NK-92 (cell line): ENCODE data around the gene GTF3C1.
"Not testable (repeated sequence)": the region's sequence is repeated elsewhere in the genome, so short reads cannot be mapped to it uniquely, and the experiment has no call there.

ENCODE experiments used
- DNase-seq: peaks from one replicate; lab custom pipeline; 2025; ENCODE audit not compliant: unreplicated experiment; lab: John Stamatoyannopoulos, UW

Gene GTF3C1

DNA sequence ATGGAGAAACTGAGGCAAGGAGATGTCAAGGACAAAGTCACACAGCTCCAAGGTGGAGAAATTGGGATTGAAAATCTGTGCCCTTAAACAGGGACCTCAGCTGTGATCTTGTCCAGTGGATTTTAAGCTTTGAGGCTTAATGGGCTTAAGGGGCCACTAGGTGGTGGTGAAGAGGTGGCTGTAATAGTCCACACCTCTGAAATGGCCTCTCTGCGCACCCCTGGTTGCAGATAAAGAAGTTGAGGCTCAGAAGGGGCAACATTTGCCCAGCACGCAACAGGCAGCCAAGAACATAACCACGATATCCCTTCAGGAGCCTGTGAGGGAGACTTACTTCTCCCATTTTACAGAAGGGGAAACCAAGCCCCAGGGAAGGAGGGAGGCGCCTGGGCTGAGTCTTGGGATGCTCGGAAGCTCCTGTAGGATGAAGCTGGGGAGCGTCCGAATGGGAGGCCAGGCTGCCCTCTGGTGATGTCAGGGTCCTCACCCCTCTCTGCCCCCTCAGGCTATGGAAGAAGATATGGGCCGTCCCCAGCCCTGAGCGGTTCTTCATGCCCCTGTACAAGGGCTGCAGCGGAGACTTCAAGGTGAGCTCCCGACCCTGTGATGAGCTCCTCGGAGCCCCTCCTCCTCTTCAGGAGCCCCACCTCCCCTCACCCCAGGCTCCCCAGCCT is 104.1 kb downstream of the GTF3C1 start:
- DNase-seq: no peak

DNA sequence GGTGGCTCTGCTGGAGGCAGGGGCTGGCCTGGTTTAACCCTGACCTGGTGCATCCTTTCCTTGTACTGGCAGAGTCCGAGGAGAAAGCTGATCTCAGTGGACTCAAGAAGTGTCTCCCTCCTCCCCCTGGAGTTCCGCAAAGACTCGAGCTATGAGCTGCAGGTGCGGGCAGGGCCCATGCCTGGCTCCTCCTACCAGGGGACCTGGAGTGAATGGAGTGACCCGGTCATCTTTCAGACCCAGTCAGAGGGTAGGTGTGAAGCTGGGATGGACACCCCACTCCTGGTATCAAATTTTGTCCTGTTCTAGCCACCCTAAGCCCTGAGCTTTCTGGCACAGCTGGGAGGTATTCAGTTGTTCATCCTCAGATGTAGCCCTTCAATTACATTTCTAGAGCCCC is 105.2 kb downstream of the GTF3C1 start:
- no peak for DNase-seq

DNA sequence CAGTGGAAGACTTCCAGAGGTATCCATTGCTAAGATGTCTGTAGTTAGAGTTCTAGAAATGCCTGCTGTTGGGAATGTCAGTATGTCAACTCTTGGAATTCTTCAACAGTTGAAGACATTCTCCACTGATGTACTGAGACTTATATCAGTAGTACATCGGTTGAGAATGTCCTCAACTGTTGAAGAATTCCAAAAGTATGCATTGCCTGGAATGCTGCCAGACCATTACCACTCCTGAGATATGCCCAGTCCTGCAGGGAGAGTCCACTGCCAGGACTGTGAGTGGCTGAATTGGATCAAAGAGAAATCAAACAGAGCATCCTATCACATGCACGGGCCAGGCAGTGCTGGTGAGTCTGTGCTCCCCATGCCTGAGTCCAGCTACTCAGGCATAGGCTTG is 105.7 kb downstream of the GTF3C1 start:
- DNase-seq: no peak

DNA sequence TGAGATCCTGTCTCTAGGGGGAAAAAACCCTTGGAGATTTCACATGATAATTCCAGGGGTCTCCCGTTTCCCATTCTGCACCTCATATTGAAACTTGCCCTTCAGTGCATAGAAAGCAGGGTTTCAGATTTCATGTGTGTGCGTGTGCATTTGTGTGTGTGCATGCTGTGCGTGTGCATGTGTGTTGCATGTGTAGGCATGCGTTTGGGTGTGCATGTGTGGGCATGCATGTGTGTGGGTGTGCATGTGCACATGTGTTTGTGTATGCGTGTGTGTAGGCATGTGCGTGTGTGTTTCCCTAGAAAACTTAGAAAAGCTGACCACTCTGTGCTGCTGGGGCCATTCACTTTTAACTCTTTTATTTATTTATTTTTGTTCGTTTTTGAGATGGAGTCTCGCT is 107.7 kb downstream of the GTF3C1 start:
- DNase-seq: no peak

DNA sequence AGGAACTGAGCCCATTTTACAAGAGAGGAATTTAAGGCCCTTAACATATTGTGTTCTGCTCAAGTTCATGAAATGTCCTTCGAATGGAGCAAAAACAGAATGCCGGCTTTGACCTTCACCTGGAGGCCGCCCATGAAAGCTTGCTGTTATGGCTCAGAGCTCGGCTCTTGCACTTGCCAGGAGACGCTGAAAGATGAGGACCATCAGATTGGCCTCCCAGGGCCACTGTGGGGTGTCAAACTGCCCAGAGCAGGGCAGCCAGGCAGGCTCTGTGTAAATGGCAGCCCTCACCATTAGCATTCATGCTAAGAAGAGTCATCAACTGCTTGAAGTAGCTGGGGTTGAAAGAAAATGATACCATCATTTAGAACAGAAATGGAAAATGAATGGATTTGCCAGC is 108.4 kb downstream of the GTF3C1 start:
- no peak for DNase-seq

DNA sequence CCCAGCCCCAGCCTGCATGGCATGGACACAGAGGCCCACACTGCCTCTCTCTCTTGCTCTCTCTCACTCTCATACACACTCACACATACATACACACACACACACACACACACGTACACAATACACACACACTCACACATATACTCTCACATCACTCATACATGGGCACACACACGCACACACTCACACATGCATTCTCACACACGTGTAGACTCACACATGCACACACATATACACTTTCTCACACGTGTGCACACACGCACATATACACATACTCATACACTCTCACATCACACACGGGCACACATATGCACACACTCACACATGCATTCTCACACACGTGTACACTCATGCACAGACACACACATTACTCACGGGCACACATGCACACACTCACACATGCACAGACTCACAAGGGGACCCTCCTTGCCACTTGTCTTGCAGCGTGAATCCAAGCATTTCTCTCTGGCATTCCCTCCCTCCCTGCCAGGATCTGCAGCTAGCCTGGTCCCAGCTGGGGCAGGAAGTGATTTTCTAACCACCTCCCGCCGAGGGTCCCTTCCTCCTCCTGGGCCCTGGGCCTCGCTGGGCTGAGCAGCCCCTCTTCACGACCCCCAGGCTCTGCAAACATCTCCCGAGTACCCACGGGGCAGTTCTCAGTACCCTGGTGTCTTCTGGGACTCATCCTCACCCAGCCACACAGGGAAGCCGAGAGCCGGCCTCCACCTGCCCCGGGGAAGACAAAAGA is 110.3 kb downstream of the GTF3C1 start:
- DNase-seq: no peak

DNA sequence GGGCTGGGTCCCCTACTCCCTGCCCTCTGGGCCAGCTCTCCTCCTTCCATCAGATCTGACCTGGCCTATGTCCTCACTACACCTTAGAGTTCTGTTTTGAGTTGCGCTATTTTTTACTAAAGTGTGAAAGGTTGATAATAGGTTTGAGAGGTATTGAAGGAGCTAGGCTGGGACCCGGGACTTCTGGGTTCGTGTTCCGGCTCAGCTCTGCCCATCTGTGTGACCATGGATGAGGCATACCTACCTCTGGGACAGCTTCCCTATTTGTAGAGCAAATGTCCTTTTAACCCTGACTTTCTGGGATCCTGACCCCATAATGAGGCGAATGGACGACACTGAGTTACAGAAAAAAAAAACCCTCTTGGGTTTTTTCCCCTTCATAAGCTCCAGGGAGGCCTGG is 111.8 kb downstream of the GTF3C1 start:
- DNase-seq: no peak

DNA sequence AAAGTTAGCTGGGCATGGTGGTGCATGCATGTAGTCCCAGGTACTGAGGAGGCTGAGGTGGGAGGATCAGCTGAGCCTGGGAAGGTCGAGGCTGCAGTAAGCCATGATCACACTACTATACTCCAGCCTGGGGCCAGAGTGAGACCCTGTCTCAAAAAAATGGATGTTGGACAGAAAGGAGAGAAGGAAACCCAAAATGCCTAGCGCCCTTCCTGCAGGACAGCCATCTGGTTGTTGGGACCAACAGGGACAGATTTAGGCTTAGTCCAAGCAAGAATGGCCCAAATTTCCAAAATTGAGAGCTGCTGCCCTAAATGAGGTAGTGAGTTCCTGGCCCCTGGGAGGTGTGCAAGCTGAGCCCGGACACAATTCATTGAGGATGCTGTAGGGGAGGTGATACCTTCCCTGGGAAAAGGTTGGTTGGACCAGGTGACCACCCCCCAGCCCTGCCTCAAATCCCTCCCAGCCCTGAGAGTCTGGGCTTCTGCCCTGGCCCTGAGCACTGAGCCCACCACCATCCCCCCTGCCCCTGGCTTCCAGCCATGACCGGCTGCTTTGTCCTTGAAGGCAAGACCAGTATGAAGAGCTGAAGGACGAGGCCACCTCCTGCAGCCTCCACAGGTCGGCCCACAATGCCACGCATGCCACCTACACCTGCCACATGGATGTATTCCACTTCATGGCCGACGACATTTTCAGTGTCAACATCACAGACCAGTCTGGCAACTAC is 112.6 kb downstream of the GTF3C1 start:
- DNase-seq: no peak

DNA sequence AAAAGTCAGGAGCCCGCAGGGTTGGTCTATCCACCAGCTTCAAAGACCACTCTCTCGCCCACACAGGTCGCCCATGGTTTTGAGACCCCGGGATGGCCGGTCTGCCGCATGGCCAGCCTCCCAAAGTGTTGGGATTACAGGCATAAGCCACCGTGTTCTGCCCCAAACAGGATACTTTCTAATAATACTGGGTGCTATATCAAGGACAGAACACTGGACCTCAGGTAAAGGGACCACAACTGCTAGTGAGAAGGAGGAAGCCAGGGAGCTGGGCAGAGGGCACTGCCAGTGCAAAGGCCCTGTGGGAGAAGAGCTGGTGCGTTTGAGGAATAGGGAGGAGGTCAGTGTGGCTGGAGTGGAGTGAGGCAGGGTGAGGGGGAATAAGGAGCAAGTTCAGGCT is 113.6 kb downstream of the GTF3C1 start:
- DNase-seq: no peak

DNA sequence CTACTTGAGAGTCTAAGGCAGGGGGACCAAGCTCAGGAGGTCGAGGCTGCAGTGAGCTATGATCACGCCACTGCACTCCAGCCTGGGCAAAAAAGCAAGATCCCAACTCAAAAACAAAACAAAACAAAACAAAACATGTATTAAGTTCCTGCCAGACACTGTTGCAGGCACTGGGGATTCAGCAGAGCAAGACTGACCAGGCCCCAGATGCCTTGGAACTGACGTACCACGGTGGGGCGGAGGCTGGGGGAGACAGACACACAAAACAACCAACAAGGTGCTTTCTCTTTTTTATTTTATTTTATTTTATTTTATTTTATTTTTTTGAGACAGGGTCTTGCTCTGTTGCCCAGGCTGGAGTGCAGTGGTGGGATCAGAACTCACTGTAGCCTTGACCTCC is 114.6 kb downstream of the GTF3C1 start:
- DNase-seq: not testable (repeated sequence)

DNA sequence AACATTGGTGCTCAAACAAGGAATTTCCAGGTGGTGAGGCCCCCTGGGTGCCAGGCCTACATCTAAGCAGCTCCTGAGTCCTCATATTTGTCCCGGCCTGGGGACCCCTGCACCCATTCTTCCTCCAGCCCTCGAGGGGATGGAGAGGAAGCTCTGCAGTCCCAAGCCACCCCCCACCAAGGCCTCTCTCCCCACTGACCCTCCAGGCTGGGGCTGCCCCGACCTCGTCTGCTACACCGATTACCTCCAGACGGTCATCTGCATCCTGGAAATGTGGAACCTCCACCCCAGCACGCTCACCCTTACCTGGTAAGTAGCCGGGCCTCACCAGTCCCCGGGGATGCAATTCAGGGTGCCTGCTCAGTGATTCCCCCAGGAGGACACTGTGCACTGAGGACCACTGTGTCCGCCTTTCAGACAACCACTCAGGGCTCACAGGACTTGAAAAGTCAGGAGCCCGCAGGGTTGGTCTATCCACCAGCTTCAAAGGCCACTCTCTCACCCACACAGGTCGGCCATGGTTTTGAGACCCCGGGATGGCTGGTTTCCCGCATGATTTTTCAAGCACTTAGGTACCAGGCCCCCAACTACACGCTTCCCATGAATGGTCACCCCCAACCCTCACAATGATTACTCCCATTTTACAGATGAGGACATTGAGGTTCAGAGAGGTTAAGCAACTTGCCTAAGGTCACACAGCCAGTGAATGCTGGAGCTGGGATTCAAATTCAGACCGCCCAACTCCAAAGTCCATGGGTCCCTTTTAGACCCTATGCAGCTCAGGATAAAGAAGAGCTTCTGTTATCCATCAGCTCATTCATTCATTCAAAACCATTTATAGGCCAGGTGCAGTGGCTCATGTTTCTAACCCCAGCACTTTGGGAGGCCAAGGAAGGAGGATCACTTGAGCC is 115.3 kb downstream of the GTF3C1 start:
- DNase-seq: no peak

DNA sequence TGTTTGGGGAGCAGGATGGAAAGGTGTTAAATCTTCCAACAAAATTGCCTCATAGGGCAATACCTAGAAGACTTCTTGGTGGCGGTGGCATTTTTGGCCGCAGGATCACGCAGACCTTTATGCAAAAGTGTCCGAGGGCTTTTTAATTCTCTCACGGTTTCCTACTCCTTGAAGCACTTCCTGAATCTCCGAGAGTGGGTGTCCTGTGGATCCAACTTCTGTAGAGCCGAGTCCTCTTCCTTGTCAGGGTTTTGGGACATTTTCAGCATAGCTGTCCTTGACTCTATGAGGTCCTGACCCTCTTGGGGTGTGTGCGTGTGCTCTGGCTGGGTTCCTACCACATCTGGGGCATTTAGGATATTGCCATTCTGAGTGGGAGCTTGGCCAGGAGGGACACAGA is 116.1 kb downstream of the GTF3C1 start:
- DNase-seq: no peak

DNA sequence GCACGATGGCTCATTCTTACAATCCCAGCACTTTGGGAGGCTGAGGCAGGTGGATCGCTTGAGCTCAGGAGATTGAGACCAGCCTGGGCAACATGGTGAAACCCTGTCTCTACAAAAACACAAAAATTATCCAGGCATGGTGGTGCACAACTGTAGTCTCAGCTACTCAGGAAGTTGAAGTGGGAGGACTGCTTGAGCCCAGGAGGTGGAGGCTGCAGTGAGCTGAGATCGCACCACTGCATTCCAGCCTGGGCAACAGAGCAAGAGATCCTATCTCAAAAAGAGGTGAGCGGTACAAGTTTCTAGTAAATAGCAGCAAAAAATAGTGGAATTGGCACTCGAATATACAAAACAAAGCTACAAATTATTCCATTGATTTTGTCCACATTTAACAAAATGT is 116.5 kb downstream of the GTF3C1 start:
- DNase-seq: not testable (repeated sequence)

DNA sequence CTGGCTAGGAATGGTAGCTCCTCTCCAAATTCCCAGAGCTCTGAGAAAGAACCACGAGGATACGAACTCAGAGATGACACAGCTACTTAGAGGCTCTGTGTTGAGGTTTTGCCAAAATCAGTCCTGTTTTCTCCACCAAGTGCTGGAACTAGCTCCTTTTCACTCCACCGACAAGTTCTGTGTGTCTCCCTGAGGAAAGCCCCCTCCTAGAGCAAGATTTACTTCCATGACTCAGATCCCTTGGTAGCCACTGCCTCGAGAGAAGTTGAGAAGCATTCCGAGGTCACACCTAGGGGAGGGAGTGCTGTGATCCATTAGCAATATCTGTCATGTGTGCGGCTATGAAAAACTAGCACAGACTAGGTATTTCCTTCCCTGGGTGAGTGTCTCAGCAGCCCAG is 117.2 kb downstream of the GTF3C1 start:
- DNase-seq: no peak

DNA sequence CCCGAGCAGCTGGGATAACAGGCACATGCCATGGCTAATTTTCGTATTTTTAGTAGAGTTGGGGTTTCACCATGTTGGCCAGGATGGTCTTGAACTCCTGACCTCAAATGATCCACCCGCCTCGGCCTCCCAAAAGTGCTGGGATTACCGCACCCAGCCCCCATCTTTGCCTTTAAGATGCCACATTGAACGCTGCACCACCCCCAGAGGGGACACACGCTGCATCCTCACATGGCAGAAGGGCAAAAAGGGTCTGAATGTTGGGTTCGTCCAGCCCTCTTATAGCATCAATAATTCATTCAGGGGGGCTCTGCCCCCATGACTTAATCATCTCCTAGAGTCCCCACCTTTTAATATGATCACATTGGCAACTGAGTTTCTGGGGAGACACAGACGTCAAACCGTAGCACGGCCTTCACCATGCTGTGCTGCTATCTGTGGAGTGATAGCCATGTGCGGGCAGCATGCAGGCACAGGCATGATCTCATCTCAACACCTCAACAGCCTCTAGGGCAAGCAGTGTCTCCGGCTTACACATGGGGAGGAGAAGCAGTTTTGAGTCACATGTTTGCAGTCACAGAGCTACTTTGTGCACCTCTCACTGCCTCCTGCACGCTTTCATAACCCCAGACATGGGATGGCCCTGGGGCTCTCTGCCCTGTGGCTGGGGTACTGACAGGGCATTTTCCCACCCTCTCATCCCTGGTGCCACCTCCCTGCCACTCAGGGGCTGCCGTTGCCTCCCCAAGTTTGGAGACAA is 117.8 kb downstream of the GTF3C1 start:
- DNase-seq: no peak

DNA sequence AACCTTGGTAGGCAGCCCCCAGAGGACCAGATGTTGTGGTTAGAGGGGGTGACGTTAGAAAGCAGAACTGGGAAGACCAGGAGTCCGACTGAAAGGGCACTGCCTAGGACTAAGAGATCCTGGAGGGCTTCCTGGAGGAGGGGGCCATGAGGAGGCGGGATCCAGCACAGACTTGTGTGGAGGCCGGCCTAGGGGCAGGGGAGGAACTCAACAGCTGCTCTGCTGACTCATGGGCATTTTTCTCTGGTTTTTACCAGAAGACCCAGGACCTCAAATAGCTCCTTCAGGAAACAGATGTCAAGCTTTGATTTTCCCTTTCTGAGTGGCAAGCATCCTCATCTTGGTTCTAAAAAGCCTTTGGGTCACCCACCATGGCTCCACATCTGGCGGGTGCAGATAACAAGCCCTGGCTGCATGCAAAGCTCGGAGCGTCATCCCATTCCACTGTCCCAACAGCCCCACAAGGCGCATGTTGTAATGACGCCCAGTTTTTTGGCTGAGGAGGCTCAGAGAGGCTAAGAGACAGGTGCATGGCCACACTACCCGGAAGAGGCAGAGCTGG is 118.7 kb downstream of the GTF3C1 start:
- DNase-seq: no peak

DNA sequence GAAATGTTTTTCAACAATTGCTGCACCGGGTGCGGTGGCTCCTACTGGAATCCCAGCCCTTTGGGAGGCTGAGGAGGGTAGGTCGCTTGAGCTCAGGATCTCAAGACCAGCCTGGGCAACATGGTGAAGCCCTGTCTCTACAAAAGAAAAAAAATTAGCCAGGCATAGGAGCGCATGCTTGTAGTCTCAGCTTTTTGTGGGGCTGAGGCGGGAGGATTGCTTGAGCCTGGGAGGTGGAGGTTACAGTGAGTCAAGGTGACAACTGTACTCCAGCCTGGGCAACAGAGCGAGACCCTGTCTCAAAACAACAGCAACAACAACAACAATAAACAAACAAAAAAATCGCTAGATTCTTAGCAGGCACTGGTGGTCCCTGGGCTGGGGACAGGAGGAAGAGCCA is 119.2 kb downstream of the GTF3C1 start:
- no peak for DNase-seq

DNA sequence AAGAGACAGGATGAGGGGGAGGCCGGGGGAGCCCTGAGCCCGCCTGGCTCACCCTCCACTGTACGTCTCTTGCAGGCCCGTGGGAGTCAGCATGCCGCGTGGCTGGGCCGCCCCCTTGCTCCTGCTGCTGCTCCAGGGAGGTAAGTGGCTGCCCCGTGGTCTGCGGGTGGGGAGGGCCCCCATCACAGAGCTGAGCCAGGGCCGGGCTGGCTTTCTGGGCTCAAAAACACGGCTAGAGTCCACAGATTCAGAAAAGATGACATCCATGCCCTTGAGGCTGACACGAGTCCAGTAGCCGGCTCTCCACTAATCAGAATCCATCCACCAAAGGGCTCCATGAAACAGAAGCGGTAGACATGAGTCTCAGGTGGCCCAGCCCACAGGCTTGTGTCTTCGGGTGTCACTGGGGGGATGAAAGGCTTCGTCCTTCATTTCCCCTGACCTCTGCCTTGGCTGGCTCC is 119.7 kb downstream of the GTF3C1 start:
- DNase-seq: no peak

DNA sequence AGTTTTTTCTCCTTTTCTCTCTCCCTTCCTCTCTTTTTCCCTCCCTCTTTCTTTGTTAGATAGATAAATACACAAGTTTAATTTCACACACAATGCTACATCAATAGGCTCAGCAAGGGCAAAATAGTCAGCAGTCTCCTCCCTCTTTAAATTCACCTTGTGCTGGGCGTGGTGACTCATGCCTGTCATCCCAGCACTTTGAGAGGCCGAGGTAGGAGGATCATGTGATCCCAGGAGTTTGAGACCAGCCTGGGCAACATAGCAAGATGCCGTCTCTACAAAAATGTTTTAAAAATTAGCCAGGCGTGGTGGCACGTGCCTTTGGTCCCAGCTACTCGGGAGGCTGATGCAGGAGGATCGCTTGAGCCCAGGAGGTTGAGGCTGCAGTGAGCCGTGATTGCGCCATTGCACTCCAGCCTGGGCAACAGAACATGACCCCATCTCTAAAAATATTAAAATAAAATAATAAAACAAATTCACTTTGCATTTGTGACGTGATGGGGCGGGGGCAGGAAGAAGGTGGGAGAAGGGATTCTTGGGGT is 120.3 kb downstream of the GTF3C1 start:
- no peak for DNase-seq
